Fibroblast of lung (primary cell): ENCODE measurements around the gene MEP1B. TPM values are rescaled to one million over a fixed set of nuclear protein-coding genes. Genes with fewer than 3 reads are reported as not detected.

ENCODE experiments used
- DNase-seq, 2 donors: peaks; one replicate each; pipeline versions ENCODE4 v3.0.0 to v3.0.0-alpha.2; 2010; ENCODE audit warnings: low read depth in 2 of 2
- H2AFZ ChIP-seq: 2 replicates; pipeline ENCODE4 v1.5.1; 2012; ENCODE audit warnings: low read length, control low read depth, inconsistent platforms
- H3K27ac ChIP-seq: 2 replicates; pipeline ENCODE4 v1.5.1; 2011; ENCODE audit warnings: low read length, control low read depth; ENCODE audit not compliant: insufficient read depth
- H3K27me3 ChIP-seq: 2 replicates; pipeline ENCODE4 v1.5.1; 2011; ENCODE audit warnings: mild to moderate bottlenecking, low read length; ENCODE audit not compliant: control insufficient read depth, insufficient read depth
- H3K36me3 ChIP-seq: 2 replicates; pipeline ENCODE4 v1.5.1; 2011; ENCODE audit warnings: low read length; ENCODE audit not compliant: control insufficient read depth, insufficient read depth
- H3K4me1 ChIP-seq: 2 replicates; pipeline ENCODE4 v1.5.1; 2011; ENCODE audit warnings: low read length; ENCODE audit not compliant: control insufficient read depth, insufficient read depth; ENCODE audit errors: extremely low read depth
- H3K4me2 ChIP-seq: 2 replicates; pipeline ENCODE4 v1.5.1; 2011; ENCODE audit warnings: low read length, control low read depth; ENCODE audit not compliant: insufficient read depth; ENCODE audit errors: extremely low read depth
- H3K4me3 ChIP-seq, 4 experiments: fragments of 200-600 bp in 1 of 4; sonication (generic) in 1 of 4; replicated peaks in 1 of 4; 2 replicates each; pipeline ENCODE4 v1.5.1; 2011 to 2016; ENCODE audit warnings: low read length in 4 of 4, low read depth in 3 of 4, mild to moderate bottlenecking in 3 of 4, control low read depth in 2 of 4, inconsistent platforms in 1 of 4, mixed read lengths in 1 of 4; ENCODE audit not compliant: insufficient read depth in 1 of 4; ENCODE audit errors: control extremely low read depth in 1 of 4
- H3K79me2 ChIP-seq: 2 replicates; pipeline ENCODE4 v1.5.1; 2012; ENCODE audit warnings: mild to moderate bottlenecking, low read length, inconsistent platforms; ENCODE audit not compliant: control insufficient read depth, insufficient read depth
- H3K9ac ChIP-seq: 2 replicates; pipeline ENCODE4 v1.5.1; 2011; ENCODE audit warnings: mild to moderate bottlenecking, low read length, control low read depth; ENCODE audit not compliant: insufficient read depth
- H3K9me3 ChIP-seq: 2 replicates; pipeline ENCODE4 v1.5.1; 2012; ENCODE audit warnings: low read depth, low read length; ENCODE audit not compliant: control insufficient read depth, insufficient read depth
- H4K20me1 ChIP-seq: 2 replicates; pipeline ENCODE4 v1.5.1; 2011; ENCODE audit warnings: low read length; ENCODE audit not compliant: control insufficient read depth, insufficient read depth; ENCODE audit errors: extremely low read depth
- EZH2 ChIP-seq: IDR thresholded peaks from 2 replicates; pipeline ENCODE4 v1.5.1; 2012; ENCODE audit warnings: low read length, control low read depth, mild to moderate bottlenecking; ENCODE audit errors: missing control alignments
- polyA plus RNA-seq, 2 donors: library from polyadenylated mRNA; depleted of rRNA in 1 of 2; stranded (reverse) in 1 of 2; unstranded in 1 of 2; fragments of >200 nt; gene quantifications; 2 replicates each; pipeline ENCODE4 v1.2.1, GENCODE V29; 2011 to 2012; ENCODE audit warnings: missing spikeins in 1 of 2
- total RNA-seq: library from RNA; depleted of rRNA; stranded (reverse); fragments of >200 nt; gene quantifications from 2 replicates; pipeline ENCODE4 v1.2.1, GENCODE V29; 2014
- TF ChIP-seq, protein P1 (sequence below), 2 donors: IDR thresholded peaks in 1 of 2; conservative IDR thresholded peaks in 1 of 2; 1 replicate in 1 of 2; 2 replicates in 1 of 2; pipeline ENCODE4 v1.5.1; 2011 to 2012; ENCODE audit warnings: low read length in 2 of 2, control low read depth in 1 of 2, inconsistent platforms in 1 of 2, low read depth in 1 of 2, mild to moderate bottlenecking in 1 of 2

The MEP1B gene
- total and polyA plus RNA-seq, 2 donors (not counting 1 experiment from before 2014, with no cell fraction given) = under 0.01 TPM; not detected in 1

DNA sequence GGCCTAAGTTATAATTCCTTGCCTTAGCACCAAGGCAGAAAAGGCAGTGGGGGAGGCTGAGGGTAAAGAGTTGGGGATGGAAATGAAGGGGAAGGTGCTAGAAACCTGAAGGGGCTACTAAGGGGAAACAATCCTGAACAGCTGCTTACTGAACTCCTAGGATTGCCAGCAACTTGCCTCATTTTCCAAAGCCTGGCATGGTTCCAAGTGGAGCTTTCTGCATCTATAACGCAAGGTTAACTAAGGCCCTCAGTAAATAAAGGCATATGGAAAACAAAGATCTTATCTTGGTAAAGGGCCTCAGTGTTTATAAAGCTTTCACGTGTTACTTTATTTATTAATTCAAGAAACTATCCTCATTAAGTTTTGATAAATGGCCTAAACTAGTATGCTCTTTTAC lies 10.9 kb downstream of the MEP1B start:
- Histone ChIP-seq H2AFZ (no peak overlapping the region), H3K4me2 (no peak overlapping the region), H4K20me1 (no peaks in the 10 kb centered on the region), H3K27ac (no peak overlapping the region), H3K4me3 (no peak overlapping the region), H3K9ac (no peak overlapping the region), H3K27me3 (no peaks in the 10 kb centered on the region), H3K4me1 (no peaks in the 10 kb centered on the region), H3K36me3 (no peaks in the 10 kb centered on the region), H3K79me2 (no peaks in the 10 kb centered on the region), H3K9me3 (no peaks in the 10 kb centered on the region)
- DNase-seq = peak in 1 of 2 donors; percentile 1
- TF ChIP-seq, protein P1, sequence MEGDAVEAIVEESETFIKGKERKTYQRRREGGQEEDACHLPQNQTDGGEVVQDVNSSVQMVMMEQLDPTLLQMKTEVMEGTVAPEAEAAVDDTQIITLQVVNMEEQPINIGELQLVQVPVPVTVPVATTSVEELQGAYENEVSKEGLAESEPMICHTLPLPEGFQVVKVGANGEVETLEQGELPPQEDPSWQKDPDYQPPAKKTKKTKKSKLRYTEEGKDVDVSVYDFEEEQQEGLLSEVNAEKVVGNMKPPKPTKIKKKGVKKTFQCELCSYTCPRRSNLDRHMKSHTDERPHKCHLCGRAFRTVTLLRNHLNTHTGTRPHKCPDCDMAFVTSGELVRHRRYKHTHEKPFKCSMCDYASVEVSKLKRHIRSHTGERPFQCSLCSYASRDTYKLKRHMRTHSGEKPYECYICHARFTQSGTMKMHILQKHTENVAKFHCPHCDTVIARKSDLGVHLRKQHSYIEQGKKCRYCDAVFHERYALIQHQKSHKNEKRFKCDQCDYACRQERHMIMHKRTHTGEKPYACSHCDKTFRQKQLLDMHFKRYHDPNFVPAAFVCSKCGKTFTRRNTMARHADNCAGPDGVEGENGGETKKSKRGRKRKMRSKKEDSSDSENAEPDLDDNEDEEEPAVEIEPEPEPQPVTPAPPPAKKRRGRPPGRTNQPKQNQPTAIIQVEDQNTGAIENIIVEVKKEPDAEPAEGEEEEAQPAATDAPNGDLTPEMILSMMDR (conservative IDR thresholded peaks at IDR 0.05 in 1 of 2, IDR thresholded peaks at IDR 0.05 in 1 of 2; ENCODE audit: low read depth in 1 of 2, low read length in 2 of 2) = no peak
- no peak for TF ChIP-seq EZH2

DNA sequence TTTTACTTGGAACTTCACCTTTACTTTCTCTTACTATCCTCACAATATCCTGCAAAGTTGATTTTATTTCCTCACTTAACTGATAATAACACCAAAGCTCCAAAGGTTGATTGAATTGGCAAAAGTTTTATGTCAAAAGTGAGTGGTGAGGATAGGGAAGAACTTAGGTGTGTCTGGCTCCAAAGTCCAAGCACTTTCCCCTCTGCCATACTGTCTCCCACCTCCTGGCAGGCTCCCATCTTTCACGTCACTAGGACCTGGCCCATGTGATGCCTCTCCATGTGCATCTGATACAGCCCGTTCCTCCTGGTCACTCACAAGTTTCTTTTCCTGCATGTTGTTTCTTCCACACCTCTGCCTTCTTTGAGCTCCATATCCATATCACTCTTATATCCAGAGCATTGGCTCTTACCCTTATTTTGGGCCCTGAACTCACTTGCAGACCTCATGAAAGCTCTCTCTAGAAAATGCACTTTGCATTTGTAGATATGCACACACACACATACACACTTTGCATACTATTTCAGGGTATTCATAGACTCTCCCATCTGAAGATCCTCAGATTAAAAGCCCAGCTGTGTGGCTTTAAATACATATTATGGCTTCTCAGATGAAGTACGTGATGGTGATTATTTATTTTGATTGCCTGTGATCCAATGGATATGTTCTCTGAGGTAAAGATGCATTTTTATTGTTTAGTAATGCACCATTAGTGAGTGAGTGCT lies 12.3 kb downstream of the MEP1B start:
- Histone ChIP-seq H3K9ac (no peak overlapping the region), H3K27me3 (no peaks in the 10 kb centered on the region), H3K36me3 (no peaks in the 10 kb centered on the region), H2AFZ (no peak overlapping the region), H3K4me1 (no peaks in the 10 kb centered on the region), H3K27ac (no peak overlapping the region), H3K79me2 (no peaks in the 10 kb centered on the region), H3K9me3 (no peaks in the 10 kb centered on the region), H4K20me1 (no peaks in the 10 kb centered on the region), H3K4me2 (no peak overlapping the region), H3K4me3 (no peak overlapping the region)
- DNase-seq = no peak
- TF ChIP-seq, protein P1 (conservative IDR thresholded peaks at IDR 0.05 in 1 of 2, IDR thresholded peaks at IDR 0.05 in 1 of 2; ENCODE audit: low read depth in 1 of 2, low read length in 2 of 2) = no peak
- TF ChIP-seq EZH2 = no peak

- Histone ChIP-seq H3K36me3 (no peaks in the 10 kb centered on the region), H3K9ac (no peak overlapping the region), H3K27ac (no peak overlapping the region), H4K20me1 (no peaks in the 10 kb centered on the region), H3K27me3 (no peaks in the 10 kb centered on the region), H3K4me2 (no peak overlapping the region), H3K4me1 (no peaks in the 10 kb centered on the region), H3K9me3 (no peaks in the 10 kb centered on the region), H3K79me2 (no peaks in the 10 kb centered on the region), H2AFZ (no peak overlapping the region), H3K4me3 (no peak overlapping the region)
- TF ChIP-seq, protein P1 (conservative IDR thresholded peaks at IDR 0.05 in 1 of 2, IDR thresholded peaks at IDR 0.05 in 1 of 2; ENCODE audit: low read depth in 1 of 2, low read length in 2 of 2) = no peak
- TF ChIP-seq EZH2 = no peak
- no peak for DNase-seq
These were observed 18.2 kb downstream of the MEP1B start for GRCh38 chr18:32208023-32208422.
